Suppressor macrophage (primary cell): ENCODE data around the gene PDE4B.

ENCODE experiments used
- DNase-seq, 4 experiments: peaks; one replicate each; pipeline ENCODE4 v3.0.0-alpha.2; 2020 to 2022

The PDE4B gene

GRCh38 chr1:66367369-66367768 is 574.7 kb downstream of the PDE4B start:
- DNase-seq, result peak in 2 of 4 experiments; percentile 43

GRCh38 chr1:66368261-66368660 is 575.6 kb downstream of the PDE4B start:
- no peak for DNase-seq

DNA sequence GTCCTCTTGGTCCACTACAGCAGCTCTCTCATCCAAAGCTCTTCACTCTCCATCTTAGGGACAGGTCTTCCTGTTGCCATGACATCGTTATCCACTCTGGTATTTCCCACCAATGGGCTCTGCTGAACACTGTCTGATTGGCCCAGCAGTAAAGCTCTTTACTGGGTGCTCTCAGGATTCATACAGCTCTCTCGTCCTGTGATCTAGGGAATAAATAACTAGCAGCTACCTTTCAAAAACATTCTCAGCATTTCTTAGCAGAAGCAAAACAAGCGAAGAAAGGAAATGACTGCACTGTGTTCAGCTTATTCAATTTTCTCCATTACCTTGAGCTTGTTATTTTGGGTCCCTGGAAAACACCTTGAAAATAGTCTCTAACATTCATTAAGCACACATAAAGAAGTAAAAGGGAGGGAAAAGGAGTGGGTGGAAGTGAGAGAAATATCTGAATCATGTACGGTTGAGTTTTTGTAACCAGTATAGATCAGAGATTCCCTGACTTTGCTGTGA is 577.8 kb downstream of the PDE4B start:
- peak in 2 of 4 experiments; percentile 56 to 57 for DNase-seq

- DNase-seq, result peak; percentile 34 to 54 (median 50)
Observed at GRCh38 chr1:66371233-66372005, 578.7 kb downstream of the PDE4B start.

DNA sequence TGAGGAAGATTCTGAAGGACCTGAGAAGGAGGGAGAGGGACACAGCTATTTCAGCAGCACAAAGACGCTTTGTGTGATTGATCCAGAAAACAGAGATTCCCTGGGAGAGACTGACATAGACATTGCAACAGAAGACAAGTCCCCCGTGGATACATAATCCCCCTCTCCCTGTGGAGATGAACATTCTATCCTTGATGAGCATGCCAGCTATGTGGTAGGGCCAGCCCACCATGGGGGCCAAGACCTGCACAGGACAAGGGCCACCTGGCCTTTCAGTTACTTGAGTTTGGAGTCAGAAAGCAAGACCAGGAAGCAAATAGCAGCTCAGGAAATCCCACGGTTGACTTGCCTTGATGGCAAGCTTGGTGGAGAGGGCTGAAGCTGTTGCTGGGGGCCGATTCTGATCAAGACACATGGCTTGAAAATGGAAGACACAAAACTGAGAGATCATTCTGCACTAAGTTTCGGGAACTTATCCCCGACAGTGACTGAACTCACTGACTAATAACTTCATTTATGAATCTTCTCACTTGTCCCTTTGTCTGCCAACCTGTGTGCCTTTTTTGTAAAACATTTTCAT is 579.9 kb downstream of the PDE4B start:
- no peak for DNase-seq

DNA sequence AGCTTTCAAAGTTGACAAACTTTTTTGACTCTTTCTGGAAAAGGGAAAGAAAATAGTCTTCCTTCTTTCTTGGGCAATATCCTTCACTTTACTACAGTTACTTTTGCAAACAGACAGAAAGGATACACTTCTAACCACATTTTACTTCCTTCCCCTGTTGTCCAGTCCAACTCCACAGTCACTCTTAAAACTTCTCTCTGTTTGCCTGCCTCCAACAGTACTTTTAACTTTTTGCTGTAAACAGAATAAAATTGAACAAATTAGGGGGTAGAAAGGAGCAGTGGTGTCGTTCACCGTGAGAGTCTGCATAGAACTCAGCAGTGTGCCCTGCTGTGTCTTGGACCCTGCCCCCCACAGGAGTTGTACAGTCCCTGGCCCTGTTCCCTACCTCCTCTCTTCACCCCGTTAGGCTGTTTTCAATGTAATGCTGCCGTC is 580.5 kb downstream of the PDE4B start:
- DNase-seq, result peak in 3 of 4 experiments; percentile 18 to 64 (median 52)

DNA sequence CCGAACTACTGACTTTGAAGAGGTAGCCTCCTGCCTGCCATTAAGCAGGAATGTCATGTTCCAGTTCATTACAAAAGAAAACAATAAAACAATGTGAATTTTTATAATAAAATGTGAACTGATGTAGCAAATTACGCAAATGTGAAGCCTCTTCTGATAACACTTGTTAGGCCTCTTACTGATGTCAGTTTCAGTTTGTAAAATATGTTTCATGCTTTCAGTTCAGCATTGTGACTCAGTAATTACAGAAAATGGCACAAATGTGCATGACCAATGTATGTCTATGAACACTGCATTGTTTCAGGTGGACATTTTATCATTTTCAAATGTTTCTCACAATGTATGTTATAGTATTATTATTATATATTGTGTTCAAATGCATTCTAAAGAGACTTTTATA is 581.5 kb downstream of the PDE4B start:
- DNase-seq, result no peak

DNA sequence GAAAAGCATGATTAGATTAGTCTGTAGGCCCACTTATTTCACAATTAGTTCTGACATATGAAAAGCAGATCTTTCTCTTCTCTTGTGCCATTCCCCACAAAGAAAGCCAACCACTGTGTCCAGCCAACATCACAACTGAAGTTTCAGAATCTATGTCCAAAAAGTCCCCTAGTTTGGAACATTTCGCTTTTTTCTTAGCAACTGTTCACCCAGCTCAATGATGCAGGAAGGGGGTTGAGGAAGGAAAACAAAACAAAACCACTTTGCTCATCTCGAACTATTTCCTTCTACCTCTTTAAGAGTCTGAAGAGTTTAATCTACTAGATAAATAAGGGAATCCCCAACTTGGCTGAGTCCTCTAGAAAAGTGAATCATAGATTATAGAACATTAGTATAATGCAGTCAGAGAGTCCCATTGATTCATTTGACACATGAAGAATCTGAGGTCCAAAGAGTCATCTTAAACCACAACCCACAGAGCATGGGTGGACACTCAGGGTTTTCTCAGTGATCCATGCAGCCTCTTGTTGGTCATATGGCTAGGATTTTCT is 581.9 kb downstream of the PDE4B start:
- peak; percentile 40 to 79 (median 48) for DNase-seq

DNA sequence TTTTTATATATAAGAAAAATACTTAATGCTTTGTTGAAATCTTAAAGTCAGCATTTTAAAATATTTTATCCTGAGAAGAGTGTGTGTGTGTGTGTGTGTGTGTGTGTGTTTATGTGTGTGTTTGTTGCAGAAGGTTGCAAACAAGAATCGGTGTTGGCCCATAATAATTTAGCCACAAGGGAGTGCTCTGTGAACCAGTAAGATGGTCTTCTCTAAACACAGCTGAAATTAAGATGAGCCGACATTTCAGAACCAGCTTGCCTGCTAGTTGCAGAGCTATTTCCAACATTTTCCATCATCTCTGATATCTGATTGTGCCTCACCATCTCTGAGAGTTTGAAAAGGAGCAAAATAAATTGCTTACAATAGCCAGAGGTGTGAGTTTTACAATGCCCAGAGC is 582.4 kb downstream of the PDE4B start:
- no peak for DNase-seq

GRCh38 chr1:66380452-66381212 is 587.9 kb downstream of the PDE4B start:
- peak; percentile 80 to 93 (median 88) for DNase-seq

DNA sequence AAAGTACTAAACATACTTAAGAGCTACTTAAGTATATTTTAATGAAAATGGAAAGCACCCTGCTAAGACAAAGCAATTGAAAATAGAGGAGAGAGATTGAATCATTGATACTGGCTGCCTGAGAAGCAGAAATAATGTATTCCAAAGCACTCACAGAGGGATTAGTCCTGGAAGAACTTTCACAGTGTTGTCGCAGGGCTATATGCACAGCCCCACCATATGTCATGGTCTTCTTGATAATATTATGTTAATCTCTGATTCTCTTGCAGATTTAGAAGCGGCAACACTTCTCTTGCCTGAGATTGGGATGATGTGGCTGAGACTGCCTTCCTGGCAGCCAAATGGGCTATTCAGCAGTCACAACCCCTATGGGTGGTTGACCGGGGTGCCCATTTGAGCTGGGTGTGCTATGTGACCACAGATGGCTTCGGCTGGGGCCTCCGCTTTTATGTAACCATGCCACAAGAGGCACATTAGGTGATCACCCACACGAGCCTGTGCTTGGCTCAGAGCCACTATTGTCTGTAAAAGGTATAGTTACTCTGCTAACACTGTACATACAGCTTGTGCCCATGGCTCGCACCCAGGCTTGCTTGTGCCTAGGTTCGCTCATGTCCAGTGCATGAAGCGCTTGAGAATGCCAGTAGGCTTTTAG is 589.1 kb downstream of the PDE4B start:
- no peak for DNase-seq

- DNase-seq, result no peak
Observed at GRCh38 chr1:66383168-66383567, 590.5 kb downstream of the PDE4B start.

DNA sequence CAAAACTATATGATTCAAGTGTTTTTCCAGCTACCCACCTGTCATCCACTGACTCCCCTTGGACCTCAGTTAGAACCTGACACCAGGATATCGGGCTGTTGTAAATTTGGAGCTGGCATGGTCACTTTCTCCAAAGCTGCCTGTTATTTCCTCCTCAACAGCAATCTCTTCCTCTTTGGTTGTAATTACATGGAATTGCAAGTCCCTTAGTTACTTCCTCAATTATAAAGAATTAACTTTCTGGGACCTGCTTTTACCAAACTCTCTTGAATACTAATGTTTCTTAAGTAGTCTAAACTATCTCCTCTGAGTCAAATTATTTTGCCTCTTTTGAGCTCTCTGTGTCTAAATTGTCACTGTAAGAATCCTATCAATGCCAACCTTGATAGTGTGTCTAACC is 590.9 kb downstream of the PDE4B start:
- peak; percentile 25 to 76 (median 58) for DNase-seq

DNA sequence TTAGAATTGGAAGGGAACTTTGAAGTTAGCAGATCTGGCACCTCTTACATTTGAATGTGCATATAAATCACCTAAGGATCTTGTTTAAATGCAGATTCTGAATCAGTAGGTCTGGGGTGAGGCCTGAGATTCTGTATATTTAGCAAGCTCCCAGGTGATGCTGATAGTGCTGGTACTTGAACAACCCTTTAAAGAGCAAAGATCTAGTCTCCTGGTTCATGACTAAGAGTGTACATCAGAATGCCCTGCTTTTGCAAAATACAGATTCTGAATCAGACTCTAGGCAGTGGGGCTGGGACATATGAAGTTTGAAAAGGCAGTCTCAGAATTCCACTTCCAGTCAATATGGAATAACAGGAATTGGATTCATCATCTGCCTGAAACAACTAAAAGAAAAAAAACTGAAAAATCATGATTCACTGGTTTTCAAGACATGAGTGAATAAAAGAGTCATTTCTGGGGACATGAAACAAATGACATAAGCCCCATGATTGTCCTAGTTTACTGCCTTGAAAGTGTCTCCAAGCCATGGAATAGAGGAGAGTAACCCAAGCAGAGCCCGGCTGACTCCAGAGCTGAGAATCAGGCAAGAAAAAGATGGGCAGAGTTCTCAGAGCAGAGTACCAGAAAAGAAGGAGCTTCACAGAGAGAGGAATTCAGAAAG is 591.7 kb downstream of the PDE4B start:
- DNase-seq, result peak in 1 of 4 experiments; percentile 11

GRCh38 chr1:66386712-66387111 is 594.0 kb downstream of the PDE4B start:
- no peak for DNase-seq

DNA sequence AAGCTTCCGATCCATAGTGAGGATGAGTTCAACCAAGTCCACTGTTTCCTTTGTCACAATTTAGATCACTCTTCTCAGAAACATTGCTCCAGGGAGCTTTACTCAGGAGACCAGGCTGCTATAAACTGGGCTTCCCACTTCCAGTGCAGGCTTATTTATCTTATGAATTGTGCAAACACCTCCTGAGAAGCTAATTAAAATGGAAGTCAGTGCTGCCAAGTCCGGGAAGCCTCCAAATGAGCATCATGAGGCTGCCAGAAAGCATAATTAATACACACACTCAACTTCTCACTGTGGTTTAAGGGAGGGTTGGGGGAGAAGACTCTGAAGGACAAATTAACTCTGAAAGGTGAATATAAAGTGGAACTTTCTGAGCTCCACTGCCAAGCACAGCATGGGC is 596.2 kb downstream of the PDE4B start:
- no peak for DNase-seq

- peak; percentile 83 to 94 (median 90) for DNase-seq
Observed at GRCh38 chr1:66393586-66394287, 601.0 kb downstream of the PDE4B start.

DNA sequence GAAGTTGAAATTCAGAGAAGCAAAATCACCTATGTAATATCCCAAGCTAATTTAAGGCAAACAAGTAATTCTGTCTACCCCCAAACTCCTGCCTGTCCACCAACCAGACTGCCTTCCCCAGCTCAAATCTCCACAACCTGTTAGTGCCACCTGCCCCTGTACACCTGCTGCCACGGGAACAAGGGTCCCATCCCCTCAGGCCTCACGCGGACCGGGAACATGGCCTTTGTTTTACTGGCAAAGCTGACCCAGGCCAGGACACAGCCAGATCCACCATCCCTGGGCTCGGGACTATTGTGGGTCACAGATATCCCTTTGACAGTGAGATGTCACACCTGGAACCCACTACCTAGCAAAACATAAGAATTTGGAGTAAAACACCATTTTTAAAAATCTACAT is 601.9 kb downstream of the PDE4B start:
- no peak for DNase-seq

DNA sequence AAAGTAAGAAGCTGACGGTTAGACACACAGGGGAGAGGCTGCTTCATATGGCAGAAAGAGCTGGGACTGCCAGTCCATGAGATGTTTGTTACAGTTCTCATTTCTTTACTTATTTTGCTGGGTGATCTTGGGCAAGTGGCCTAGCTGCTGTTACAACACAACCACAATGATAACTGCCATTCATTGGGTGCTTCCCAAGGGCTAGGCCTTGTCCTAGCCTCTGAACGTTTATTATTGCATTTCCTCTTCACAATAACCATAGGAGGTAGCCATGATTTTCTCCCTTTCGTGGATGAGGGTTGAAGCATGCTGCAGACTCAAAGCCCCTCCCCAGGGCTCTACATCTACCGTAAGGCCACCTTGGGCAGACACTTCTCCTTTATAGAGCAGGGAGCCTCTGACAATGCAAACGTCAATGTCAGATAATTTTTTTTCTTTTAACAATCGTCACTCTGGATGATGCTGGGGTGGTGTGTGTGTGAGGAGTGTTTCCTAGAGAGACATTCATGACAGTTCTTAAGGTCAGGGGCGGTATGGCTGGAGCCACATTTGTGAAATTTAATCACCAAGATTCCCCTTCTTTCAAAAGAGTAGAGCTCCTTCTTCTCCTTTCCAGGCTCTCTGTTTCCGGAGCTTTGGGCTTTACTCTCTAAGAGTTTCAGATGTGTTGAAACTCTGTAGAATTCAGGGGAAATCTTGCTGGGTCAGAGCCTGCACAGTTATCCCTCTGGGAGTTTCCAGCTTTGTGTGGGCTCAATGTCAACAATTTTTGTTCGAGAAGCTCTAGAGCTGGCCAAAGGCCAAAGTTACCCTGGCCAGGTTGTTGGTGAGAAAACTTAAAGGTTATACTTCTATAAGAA is 602.7 kb downstream of the PDE4B start:
- peak; percentile 89 to 98 (median 92) for DNase-seq
